Activated naive CD4-positive, alpha-beta T cell treated with Interleukin-2 at 50 U/mL for 16 hours (primary cell): ENCODE data around the gene ST7.

Experiments used
- DNase-seq: peaks from one replicate; pipeline ENCODE4 v3.0.0-alpha.2; 2020

The ST7 gene

DNA sequence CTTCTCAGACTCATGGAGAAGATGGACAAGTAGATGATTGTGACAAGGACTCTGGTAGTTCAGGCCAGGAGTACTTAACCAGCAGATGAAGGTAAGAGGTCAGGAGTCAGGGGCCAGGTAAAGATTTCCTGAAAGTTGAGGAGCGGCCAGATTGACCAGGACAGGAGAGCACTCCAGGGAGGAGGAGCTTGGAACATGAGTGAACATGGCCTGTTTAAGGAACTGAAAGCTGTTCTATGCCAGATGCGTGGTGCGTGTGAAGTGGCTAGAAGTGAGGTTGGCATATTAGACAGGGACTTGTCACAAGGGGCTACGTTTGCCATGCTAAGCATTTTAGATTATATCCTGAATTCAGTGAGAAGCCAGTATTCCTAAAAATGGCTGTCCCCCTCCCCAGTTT, 212.4 kb downstream of the ST7 start:
- no peak for DNase-seq

DNA sequence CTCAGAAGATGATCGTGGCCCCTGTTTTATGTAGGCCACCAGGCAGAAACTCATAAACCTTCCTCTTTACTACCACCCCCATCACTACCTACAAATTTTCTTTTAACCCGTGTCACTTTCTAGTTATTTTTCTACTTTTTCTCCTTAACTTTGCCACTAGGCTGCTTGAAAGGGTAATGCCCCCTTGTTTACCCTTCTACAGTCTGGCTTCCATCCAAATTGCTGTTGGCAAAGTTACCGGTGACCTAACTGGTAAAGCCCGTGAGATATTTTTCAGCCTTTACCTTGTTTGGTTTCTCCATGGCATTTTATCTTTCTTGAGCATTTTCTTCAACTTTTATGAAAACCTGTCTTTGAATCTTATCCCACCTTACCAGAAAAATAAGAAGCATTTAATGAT, 216.6 kb downstream of the ST7 start:
- no peak for DNase-seq

DNA sequence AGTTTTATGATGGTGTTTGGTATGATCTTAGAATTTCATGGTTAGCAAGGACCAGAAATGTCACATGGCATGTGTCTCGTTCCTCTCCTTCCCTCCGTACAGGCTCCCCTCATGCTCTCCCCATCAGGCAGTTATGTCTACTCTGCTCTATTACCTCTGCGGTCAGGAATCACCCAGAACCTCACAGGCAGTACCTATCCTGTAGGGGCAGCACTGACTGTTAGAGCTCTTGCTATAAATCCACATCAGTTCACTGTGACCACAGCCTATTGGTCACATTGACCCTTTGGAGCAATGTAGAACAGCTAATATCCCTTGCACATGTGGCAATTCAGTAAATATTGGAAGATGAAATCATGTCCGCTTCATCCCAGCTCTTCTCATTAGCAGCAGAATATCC, 217.8 kb downstream of the ST7 start:
- no peak for DNase-seq

DNA sequence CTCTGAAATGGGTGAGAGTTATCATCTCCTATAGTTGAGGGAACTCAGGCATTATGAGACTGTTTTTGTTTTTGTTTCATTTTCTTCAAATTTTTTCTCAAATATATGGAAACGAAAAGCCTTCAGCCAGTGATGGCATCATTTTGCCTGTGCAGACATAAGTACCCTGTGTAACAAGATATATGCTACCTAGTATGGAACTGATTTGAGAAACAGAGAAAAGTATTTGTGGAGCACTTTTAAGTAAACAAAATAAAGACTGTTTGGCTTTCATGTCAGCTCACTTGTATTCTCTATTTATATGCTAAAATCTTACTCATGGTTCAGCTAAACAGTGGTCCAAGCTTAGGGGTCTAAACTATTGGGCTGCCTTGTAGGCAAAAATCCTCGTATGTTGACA, 219.0 kb downstream of the ST7 start:
- DNase-seq = no peak

DNA sequence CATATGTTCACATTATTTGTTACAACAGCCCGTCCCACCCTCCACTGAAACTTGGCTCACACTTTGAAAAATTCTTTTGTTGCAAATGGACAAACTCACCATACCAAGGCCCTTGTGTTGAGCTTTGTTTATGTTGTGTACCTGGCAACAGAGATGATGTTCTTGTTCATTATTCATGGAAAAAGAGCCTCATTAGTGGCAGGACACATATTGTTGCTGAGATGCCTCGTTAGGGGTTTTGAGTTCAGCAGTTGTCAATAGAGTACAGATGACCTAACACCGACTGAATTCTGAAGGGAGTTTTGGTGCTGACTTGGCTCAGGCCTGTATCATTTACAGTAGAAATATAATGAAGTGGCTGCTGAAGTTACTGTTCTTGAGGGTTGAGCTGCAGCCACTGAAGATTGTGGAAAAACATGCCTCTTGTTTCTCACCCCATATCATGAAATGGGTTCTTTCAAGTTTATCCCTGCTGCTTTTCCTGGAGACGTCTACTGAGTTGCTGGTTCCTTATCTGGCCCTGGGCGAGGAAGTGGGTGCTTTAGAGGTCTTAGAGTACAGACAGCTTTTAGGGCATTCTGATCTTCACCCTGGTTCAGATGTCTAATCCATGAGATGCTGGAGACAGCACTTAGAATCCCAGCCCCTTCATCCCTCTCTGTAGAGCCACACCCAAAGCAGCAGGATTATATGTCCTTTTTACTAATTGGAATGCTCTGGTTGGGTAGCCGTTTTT, 219.9 kb downstream of the ST7 start:
- DNase-seq = no peak

DNA sequence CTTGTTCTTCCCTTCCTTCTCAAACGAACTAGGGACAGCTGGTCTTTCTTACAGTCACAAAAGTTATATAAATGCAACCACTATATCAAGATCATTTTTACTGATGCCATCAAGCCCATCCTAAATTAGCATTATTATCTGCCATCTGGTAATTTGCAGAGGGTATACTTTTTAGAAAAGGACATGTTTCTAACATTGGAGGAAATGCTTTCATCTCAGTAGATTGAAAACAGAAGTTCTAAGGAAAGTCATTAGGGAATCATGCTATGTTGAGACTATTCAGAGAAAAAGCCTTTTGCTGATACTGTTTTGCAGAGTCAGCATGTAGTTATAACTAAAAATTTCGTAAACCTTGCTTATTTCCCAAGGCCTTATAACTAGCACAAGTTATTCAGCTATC, 222.9 kb downstream of the ST7 start:
- DNase-seq = no peak

DNA sequence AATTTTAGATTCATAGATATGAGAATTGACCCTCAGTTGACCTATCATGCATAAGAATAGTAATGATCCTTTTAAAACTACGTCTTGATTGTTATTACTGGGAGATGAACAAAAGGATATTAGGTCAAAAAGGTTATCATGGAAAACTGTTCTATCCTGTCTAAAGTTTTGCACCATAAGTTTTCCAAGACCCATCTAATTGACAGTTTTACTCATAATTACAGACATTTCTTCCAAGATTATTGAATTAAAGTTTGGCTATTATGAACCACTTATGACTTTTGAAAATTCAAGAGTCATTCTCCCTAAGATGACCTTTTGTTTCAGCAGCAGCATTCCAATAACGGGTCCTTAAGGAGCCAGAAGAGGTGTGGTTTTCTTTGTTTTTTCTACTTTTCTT, 225.3 kb downstream of the ST7 start:
- no peak for DNase-seq

DNA sequence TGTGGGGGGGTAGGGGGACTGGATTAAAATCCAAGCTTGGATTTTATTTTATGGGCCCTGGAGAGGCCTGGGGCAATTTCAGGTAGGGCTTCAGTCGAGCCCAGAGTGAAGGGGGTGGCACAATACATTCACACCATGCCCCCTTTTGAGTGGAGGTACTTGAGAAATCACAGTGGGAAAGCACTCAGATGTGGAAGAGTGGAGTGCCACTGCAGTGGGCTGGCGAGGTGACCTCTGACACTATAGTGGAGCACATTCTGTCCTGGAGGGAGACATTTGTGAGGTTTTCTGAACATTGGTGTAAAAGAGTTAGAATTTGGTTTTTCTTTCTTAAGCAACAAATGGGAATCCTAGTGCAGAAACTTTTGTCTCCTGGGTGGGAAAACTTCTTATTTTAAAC, 226.4 kb downstream of the ST7 start:
- DNase-seq = no peak

DNA sequence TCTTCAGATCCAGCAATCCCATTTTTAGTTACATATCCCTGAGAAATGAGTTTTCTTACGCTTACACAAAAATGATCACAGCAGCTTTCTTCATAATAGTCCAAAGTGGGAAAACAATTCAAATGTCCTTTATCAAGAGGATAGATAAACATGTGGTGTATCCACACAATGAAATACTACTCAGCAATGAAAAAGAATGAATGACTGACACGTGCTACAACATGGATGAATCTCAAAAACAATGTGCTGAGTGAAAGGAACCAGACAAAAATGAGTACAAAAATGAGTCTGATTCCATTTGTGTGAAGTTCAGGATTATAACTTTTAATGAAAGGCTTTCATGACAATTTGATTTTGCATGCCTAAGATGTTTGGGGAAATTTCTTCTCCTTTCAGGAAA, 230.4 kb downstream of the ST7 start:
- no peak for DNase-seq

DNA sequence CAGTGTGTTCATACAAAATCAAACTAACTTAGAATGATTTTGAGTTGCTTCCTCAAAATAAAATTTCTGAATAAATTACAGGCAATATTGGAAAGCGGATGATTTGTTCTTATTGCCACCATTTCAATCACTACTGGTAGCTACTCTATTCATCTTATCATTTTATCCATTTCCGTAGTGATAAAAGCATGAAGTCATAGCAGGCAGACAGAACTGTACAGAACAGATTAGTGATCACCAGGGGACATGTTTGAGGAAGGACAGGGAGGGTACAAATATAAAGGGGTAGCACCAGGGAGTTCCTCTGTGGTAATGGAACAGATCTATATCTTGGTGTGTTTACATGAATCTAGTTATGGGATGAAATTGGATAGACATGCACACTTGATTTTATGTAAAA, 231.1 kb downstream of the ST7 start:
- DNase-seq = no peak

DNA sequence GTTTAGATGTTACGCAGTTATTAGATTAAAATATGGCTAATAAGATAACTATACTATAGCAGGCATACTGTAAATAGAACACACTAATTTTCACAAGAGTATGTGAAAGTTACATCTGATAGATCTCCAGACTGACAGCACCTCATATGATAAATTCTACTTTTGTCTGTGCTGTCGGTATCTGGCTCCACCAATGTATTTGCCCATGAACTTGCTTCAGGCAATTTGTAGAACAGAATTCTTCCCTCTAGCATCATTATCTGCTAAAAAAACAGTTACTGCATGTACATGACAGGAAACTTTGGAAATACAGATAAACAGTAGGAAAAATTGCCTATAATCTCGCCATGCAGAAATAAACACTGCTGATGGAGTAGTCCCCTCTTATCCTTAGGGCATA, 231.8 kb downstream of the ST7 start:
- DNase-seq = no peak

DNA sequence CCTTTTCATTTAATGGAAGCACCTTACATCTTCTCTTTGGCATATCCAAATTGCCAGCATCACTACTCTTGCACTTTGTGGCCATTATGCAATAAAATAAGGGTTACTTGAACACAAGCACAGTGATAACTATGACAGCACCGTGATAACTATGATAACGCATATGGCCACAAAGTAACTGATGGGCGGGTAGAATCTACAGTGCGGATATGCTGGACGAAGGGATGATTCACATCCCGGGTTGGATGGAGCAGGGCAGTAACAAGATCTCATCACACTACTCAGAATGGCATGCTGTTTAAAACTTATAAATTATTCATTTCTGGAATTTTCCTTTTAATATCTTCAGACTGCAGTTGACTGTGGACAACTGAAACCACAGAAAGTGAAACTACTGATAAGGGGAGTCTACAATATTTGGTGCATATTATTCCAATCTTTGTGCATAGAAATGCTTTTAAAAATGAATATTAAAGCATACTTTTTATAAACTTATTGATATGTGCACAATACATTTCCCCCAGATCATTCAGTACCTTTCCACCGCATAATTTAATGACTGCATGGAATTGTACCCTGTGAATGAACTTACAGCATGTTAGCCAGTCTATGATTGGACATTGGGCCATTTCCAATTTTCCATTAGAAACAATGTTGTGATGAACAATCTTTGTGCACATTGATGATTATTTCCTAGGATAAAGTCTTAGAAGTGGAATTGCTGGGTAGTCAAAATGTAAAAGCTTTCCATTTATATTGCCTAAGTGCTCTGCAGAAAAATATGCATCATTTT, 233.1 kb downstream of the ST7 start:
- no peak for DNase-seq

DNA sequence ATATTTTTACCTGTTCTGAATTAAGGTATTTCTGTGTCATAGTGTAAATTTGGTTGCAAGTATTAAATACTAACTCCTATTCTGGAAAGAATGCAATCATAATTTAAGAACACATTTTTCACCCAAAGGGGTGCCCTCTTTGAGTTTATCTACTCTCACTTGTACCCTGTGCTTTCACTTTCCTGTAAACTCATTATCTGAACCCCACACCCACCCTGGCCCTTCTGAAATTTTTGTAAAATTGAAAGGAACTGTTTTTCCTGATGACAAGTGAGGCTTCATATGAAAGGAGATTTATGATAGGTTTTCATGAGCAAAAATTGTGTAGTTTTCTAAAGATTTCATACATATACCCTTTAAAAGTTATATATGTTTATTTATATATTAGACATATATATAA, 235.1 kb downstream of the ST7 start:
- DNase-seq = no peak

DNA sequence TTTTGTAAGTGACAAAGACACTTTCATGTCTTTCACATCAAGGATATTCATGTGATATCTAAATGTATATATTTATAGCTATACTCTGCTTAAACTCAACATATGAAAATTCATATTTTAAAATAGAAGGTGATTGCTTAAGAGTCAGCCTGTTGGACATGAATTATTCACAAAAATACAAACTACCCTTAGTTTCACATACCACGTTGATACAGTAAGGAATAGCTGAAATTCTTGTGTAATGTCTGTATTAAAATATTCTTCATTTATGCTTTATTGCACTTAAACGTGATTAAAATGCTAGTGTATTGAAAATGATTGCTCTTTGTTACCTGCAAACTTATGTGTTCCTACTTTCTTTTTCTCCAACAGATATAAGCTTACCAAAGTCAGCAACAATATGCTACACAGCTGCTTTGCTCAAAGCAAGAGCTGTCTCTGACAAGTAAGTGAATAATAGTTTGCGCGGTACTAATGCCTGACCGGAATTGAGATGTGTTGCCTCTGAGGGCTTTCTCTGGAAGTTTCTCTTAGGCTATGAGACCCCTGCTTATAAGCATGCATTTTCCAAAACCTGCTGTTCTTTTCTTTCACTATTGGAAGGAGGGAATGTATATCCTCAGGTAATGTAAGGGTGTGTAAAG, 235.8 kb downstream of the ST7 start:
- DNase-seq = no peak

DNA sequence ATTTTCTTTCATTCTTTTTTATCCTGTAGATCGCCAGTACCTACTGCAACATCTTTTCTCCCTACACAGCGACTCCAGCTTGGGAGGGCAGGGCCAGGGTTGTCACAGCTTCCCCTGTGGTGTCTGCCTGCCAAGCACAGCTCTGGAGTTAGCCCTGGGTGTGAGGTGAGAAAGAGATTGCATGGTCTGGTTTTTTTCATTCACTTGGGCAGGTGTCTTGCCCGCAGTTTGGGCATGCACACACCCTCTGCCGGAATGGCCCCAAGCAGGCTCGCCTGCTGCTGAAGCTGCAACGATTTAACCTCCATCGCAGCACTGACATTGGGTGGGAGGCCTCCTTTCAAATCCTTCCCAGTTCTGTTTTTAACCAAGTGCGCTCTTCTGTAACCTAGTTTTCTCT, 236.8 kb downstream of the ST7 start:
- DNase-seq = no peak

DNA sequence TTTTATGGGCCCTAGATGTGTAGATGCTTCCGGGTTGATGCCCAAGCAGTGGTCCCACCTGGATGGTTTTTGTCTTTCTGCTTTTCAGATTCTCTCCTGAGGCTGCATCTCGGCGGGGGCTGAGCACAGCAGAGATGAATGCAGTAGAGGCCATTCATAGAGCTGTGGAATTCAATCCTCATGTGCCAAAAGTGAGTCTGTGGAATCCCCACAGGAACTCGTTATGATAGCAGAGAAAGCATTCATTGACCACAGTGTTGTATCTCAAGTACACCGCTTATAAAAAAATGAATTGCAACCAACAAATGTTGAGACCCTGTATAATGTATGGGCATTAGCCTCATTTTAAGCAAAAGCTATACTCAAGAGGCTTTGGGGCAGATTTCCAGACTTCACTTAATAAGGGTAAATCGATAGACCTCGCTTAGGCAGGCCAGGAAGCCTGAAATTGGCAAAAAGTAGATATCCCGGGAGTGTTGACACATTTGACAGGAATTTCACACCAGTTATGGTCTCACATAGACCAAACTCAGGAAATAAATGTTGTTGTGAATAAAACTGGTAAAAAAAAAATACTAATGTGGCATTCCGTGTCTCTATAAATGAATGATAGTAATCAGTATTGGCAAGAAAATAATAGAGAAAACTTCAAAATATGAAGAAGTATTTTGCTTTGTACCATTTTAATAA, 237.6 kb downstream of the ST7 start:
- DNase-seq = no peak

DNA sequence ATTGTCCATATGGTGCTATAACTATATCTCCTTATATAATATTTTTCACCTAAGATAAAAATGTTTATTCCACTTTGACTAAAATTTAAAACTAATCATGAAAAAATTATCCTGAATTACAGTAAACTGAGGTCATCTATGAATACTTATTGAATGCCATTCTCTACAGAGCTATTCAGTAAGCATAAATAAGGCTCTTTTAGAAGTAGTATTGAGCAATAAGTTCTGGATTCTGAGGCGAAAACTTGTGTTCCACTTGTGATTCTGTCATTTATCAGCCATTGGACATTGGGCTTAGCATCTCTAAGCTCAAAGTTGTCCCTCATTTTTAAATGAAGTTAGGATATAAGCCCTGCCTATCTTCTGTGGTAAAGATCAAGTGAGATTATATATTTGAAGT, 238.8 kb downstream of the ST7 start:
- DNase-seq = no peak

DNA sequence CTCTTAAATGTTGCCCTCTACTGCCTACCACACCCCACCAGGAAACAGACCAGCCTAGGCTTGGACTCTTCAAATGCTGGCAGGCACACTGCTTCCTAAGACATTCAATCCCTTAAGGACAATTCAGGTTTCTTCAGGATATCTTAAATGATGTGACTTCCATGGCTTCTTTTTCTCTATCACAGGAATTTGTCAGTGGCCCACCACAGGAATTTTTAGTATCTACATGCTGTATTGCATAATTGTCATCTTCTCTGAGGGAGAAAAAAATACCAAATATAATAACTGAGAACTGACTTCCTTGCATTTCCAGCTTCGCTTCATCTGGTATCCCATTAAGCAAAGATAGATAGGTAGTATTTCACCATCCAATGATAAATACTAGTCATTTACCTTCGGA, 240.3 kb downstream of the ST7 start:
- no peak for DNase-seq

DNA sequence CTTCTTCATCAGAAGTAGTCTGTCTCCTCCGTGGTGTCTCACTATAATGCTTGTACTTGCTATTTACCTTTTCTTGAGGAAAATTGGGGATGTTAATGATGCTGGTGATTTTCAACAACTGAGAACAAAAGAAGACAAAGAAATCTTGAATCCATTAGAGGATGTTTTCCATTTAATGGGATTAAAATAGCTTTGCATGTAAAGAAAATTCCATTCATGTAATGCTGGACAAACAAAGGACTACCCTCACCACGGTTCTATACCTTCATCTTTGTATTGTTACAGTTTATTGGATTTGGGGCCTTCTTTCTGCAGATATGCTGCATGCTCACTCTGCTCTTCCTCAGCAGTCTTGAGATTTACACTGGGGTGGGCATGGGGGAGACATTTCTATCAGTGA, 241.1 kb downstream of the ST7 start:
- no peak for DNase-seq

DNA sequence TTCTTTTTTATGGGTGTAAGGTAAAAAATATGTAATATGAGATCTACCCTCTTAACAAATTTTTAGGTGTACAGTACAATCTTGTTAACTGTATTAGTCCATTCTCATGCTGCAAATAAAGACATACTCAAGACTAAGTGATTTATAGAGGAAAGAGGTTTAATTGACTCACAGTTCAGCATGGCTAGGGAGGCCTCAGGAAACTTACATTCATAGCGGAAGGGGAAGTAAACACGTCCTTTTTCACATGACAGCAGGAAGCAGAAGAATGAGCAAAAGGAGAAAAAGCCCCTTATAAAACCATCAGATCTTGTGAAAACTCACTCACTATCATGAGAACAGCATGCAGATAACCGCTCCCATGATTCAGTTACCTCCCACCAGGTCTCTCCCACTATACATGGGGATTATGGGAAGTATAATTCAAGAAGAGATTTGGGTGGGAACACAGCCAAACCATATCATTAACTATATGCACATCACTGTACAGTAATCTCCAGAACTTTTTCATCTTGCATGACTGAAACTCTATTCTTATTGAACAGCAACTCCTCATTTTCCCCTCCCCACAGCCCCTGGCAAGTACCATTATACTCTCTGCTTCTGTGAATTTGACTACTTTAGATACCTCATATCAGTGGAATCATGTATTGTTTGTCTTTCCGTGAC, 242.2 kb downstream of the ST7 start:
- DNase-seq = no peak

DNA sequence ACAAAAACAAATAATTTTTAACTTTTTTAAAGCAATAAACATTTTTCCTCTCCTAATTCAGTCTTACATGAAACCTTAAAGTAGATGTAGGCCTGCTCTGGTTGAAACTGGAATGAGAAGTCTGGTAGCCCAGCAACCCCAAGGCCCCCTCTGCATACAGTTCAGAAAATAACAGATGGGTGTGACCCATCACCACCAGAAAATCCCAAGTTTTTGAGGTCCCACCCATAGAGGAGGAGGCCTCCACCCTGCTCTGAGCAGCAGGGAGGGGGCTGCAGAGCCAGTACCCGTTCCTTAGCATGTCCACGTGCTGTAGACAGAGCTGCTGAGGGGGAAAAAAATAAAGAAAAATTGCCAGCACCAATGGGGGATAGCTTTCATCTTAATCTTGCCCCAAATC, 246.8 kb downstream of the ST7 start:
- DNase-seq = no peak

DNA sequence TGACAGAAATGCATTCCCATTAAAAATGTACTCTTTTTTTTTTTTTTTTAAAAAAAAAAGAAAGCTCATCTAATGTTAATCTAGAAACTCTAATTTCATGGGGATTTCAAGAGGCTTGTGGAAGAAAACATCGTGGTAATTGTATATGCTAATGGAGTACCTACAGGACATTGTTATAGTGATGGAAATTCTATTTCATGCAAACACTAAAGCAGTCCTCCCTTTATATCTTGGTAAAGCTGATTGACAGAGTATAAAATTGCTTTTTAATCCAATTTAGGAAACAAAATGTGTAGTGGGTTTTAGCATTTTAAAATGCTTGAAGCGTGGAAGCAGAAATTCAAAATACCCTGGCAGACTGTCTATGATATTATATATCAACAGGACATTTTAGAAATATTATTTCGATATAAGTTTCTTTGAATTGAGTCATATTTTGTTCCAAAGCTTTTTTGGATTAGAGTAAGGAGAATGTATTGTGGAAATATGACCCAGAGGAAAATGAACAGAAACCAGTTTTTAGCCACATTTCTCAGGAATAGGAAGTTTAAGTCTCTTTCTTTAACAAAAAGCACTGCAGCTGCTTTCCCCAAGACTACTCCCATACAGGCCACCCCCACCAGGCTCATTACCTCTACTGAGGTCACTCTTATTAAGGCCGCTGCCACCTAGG, 247.6 kb downstream of the ST7 start:
- no peak for DNase-seq

DNA sequence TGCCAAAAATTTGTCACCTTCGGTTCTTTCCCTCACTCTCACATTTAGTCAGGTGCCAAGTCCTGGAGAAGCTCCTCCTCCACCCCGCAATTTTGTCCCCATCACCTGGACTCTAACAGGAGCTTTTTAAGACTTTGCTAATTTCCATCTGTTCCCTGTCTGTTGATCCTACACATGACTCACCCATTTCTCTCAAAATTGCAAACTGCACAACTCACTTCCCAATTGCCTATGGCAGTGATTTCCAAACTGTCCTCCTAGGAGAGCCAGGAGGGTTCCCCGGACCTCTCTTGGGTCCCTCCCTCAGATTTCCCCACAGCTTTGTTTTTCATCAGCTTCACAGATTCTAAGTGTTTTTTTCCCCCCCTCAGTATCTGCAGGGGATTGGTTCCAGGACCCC, 249.2 kb downstream of the ST7 start:
- no peak for DNase-seq
